ENCODE measurements around the gene MYL10.

Gene MYL10

DNA sequence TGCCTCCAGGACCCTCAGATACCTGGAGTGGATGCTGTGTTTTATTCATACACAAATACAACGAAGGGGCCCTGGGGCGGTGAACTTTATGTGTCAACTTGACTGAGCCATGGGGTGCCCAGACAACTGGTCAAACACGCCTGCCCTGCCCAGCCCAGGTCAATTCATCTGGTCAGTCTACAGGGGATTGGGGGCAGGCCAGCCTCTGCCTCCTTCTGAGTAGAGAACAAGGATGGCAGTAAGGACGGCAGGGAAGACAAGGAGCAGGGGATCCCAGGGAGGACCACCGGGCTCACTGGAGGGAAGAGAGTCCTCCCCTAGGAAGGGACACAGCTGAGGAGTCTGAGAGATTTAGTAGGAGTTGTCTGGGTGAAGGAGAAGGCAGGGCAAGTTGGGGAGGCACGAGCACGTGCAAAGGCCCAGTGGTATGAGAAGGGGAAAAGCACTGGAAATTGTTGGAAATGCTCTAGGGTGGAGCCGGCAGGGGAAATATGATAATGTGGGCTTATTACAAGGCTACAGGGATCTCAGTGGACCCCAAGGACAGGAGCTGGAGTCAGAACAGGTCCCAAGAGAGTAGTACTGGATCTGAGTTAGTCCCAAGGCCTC, 63.4 kb downstream of the MYL10 start:
- DNase-seq (ENCODE audit: low read depth), result no peak

GRCh38 chr7:101564778-101565211, 64.3 kb downstream of the MYL10 start:
- no peak for DNase-seq (ENCODE audit: low read depth)

DNA sequence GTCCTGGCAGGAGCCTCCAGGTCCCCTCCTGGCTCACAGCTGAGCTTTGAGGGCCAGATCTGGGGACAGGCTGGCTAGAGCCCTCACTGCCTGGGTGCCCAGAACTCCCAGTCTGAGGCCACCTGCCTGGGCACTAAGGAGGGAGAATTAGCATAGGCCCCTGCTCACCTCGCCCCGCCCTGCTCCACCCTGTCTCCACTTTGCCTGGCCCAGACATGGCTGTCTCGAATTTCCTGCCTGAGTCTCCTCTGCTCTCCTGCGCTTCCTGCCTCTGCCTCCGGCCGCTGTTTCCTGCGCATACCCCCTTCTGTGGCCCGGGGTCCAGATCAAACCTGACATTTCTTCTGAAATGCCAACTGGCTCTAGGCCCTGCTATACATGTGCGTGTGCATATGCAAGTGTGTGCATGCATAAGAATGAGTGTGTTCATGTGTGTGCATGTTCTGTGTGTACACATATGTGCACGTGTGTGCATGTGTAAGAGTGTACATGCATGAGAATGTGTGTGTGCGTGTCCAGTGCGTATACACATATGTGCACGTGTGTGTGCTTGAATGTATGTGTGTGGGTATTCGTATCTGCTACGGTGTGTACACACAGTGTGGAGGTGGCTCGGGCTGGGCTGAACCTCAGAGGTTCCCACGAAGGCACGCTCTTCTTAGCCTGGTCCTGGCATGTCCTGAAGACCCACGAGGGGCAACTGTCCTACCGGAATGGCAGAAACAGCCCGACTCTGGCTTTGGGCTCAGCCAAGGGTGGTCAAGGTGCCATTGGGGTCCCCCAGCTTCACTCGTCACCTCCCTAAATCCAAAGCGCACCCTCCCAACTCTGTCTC, 64.9 kb downstream of the MYL10 start:
- DNase-seq (ENCODE audit: low read depth), result no peak
